ENCODE data around the gene NHSL1. TPM values are rescaled to one million over a fixed set of nuclear protein-coding genes. Genes with fewer than 3 reads are reported as not detected.

NHSL1 gene
- total RNA-seq, 4 donors from 2014 or later, result 44.4 to 70.9 (median 53.2) TPM

GRCh38 chr6:138393871-138394783, 105.2 kb downstream of the NHSL1 start:
- TF ChIP-seq CTCF (IDR thresholded peaks at IDR 0.05) (no peak), POLR2A (IDR thresholded peaks at IDR 0.05) (no peak)
- WGBS, 2 donors, result 83 to 88% methylated on average over 5 of the region's 5 CpGs
- intact Hi-C loops (cut with DNase I; ENCODE audit: low total_unique reads), result no loop called here

GRCh38 chr6:138389551-138389950, 109.7 kb downstream of the NHSL1 start:
- intact Hi-C loops (cut with DNase I; ENCODE audit: low total_unique reads), result no loop called here
- no peak for DNase-seq (ENCODE audit: low spot score in 2 of 2)
- no peak for TF ChIP-seq POLR2A (IDR thresholded peaks at IDR 0.05)
- TF ChIP-seq CTCF (IDR thresholded peaks at IDR 0.05), result no peak
- WGBS, 2 donors, result 88 to 90% methylated on average over 5 of the region's 5 CpGs
- no peak overlapping the region for H3K4me3 ChIP-seq (ENCODE audit: low read depth, poor library complexity, severe bottlenecking)

More at GRCh38 chr6:138393871-138394783, 105.2 kb downstream of the NHSL1 start:
- no peak overlapping the region for H3K4me3 ChIP-seq (ENCODE audit: low read depth, poor library complexity, severe bottlenecking)
- no peak for DNase-seq (ENCODE audit: low spot score in 2 of 2)

- WGBS, 2 donors, result 83 to 84% methylated on average over 8 of the region's 8 CpGs
- no peak overlapping the region for H3K4me3 ChIP-seq (ENCODE audit: low read depth, poor library complexity, severe bottlenecking)
- DNase-seq (ENCODE audit: low spot score in 2 of 2), result no peak
- intact Hi-C loops (cut with DNase I; ENCODE audit: low total_unique reads), result no loop called here
- TF ChIP-seq CTCF (IDR thresholded peaks at IDR 0.05), result no peak
These were observed 111.5 kb downstream of the NHSL1 start for GRCh38 chr6:138387577-138388368.

GRCh38 chr6:138386897-138387296, 112.4 kb downstream of the NHSL1 start:
- H3K4me3 ChIP-seq (ENCODE audit: low read depth, poor library complexity, severe bottlenecking), result no peak overlapping the region
- intact Hi-C loops (cut with DNase I; ENCODE audit: low total_unique reads), result no loop called here
- 93 to 99% methylated on average over 3 of the region's 3 CpGs for WGBS, 2 donors
- DNase-seq (ENCODE audit: low spot score in 2 of 2), result no peak
- TF ChIP-seq CTCF (IDR thresholded peaks at IDR 0.05) (no peak), POLR2A (IDR thresholded peaks at IDR 0.05) (no peak)

GRCh38 chr6:138383776-138384175, 115.5 kb downstream of the NHSL1 start:
- intact Hi-C loops (cut with DNase I; ENCODE audit: low total_unique reads), result no loop called here
- no peak for TF ChIP-seq CTCF (IDR thresholded peaks at IDR 0.05)
- no peak for TF ChIP-seq POLR2A (IDR thresholded peaks at IDR 0.05)
- H3K4me3 ChIP-seq (ENCODE audit: low read depth, poor library complexity, severe bottlenecking), result no peak overlapping the region
- 64 to 71% methylated on average over 3 of the region's 3 CpGs for WGBS, 2 donors
- no peak for DNase-seq (ENCODE audit: low spot score in 2 of 2)
